T-helper 1 cell treated with Interleukin-12 subunit alpha and Interleukin-12 subunit beta and Interleukin-4 antibody, amounts not matched to agents 30 ng/mL and 1 ng/mL, for 36 hours (primary cell): ENCODE measurements around the gene MYCBPAP. TPM values are rescaled to one million over a fixed set of nuclear protein-coding genes. Genes with fewer than 3 reads are reported as not detected.

ENCODE experiments used
- intact Hi-C: fragments of 100-400 bp; cut with micrococcal nuclease; formaldehyde crosslinking; loops from one replicate; pipeline ENCODE4 v1.15.1; 2024
- total RNA-seq: library from RNA; stranded (reverse); gene quantifications from 2 replicates; pipeline ENCODE4 v1.2.3, GENCODE V29; 2022

MYCBPAP gene
- total RNA-seq, 1 donor from 2014 or later = 7.5 TPM

GRCh38 chr17:50535407-50535806 is 27.2 kb downstream of the MYCBPAP start:
- intact Hi-C loops = no loop called here

GRCh38 chr17:50536683-50537646 is 28.7 kb downstream of the MYCBPAP start:
- intact Hi-C loops = no loop called here

GRCh38 chr17:50537721-50538548 is 29.7 kb downstream of the MYCBPAP start:
- intact Hi-C loops = no loop called here

- intact Hi-C loops = no loop called here
Measured at GRCh38 chr17:50538549-50539410, 30.5 kb downstream of the MYCBPAP start.

GRCh38 chr17:50539762-50540559 is 31.7 kb downstream of the MYCBPAP start:
- intact Hi-C loops = loop anchor here (10.0 kb wide), 1 partner anchor 715 kb away; no protein-coding TSS in a partner anchor

GRCh38 chr17:50540560-50541401 is 32.5 kb downstream of the MYCBPAP start:
- intact Hi-C loops = loop anchor here (10.0 kb wide), 1 partner anchor 714 kb away; no protein-coding TSS in a partner anchor

GRCh38 chr17:50541402-50541715 is 33.1 kb downstream of the MYCBPAP start:
- intact Hi-C loops = loop anchor here (10.0 kb wide), 1 partner anchor 713 kb away; no protein-coding TSS in a partner anchor

- intact Hi-C loops = loop anchor here (1.0 to 10.0 kb wide), 8 partner anchors 18 to 713 kb away; partner anchors contain the start of genes ACSF2, CACNA1G, LUC7L3 and RSAD1
Measured at GRCh38 chr17:50541716-50542688, 33.8 kb downstream of the MYCBPAP start.

- intact Hi-C loops = loop anchor here (1.0 to 10.0 kb wide), 8 partner anchors 17 to 712 kb away; partner anchors contain the start of genes ACSF2, CACNA1G, LUC7L3 and RSAD1
Measured at GRCh38 chr17:50542795-50543774, 34.8 kb downstream of the MYCBPAP start.

- intact Hi-C loops = loop anchor here (10.0 kb wide), 1 partner anchor 710 kb away; no protein-coding TSS in a partner anchor
Measured at GRCh38 chr17:50544516-50544915, 36.3 kb downstream of the MYCBPAP start.

- intact Hi-C loops = loop anchor here (10.0 kb wide), 1 partner anchor 709 kb away; no protein-coding TSS in a partner anchor
Measured at GRCh38 chr17:50545311-50545710, 37.1 kb downstream of the MYCBPAP start.

GRCh38 chr17:50546701-50547034 is 38.4 kb downstream of the MYCBPAP start:
- intact Hi-C loops = loop anchor here (1.0 to 10.0 kb wide), 11 partner anchors 14 to 708 kb away; partner anchors contain the start of genes CACNA1G and NME1

- intact Hi-C loops = loop anchor here (1.0 to 10.0 kb wide), 11 partner anchors 13 to 708 kb away; partner anchors contain the start of genes CACNA1G and NME1
Measured at GRCh38 chr17:50547035-50547735, 38.9 kb downstream of the MYCBPAP start, which contains the start of gene SPATA20. Gene SPATA20, plus strand, starts transcription at chr17:50547174. Its CDS starts 35 bp downstream, at chr17:50547209.

GRCh38 chr17:50547736-50548083 is 39.5 kb downstream of the MYCBPAP start:
- intact Hi-C loops = loop anchor here (1.0 to 10.0 kb wide), 11 partner anchors 13 to 707 kb away; partner anchors contain the start of genes CACNA1G and NME1

GRCh38 chr17:50548831-50549230 is 40.6 kb downstream of the MYCBPAP start:
- intact Hi-C loops = loop anchor here (10.0 kb wide), 1 partner anchor 706 kb away; no protein-coding TSS in a partner anchor
